A549 (cell line): Measurements from ENCODE around the gene SLC19A1. TPM values are rescaled to one million over a fixed set of nuclear protein-coding genes. Genes with fewer than 3 reads are reported as not detected.

Experiments
- ATAC-seq, 2 experiments: fragments of 200-7000 bp in 1 of 2; fragments of >200 bp in 1 of 2; cut with Nextera tagmentation in 1 of 2; cut with Tn5 transposase in 1 of 2; 3 replicates each; pipeline versions ENCODE4 v1.8.0 to v1.9.1; 2018 to 2020; ENCODE audit warnings: mild to moderate bottlenecking in 1 of 2, moderate library complexity in 1 of 2
- CTCF ChIA-PET: fragments of 300-600 bp; sonication (Branson Sonifier 250); formaldehyde crosslinking; extraction: SDS; loops from one replicate; lab custom pipeline; 2021; ENCODE audit warnings: antibody characterized with exemption, inconsistent platforms; lab: Yijun Ruan, JAX
- POLR2A ChIA-PET: fragments of 350-600 bp; formaldehyde crosslinking; extraction: SDS; loops from one replicate; lab custom pipeline; 2021; ENCODE audit warnings: antibody characterized with exemption, inconsistent platforms; lab: Yijun Ruan, JAX
- DNase-seq, 2 experiments: peaks; one replicate each; pipeline versions ENCODE4 v3.0.0 to v3.0.0-alpha.2; 2011 to 2016; ENCODE audit warnings: low read depth in 1 of 2, low spot score in 1 of 2
- FAIRE-seq: peaks from 2 replicates; lab custom pipeline; 2011; peaks lifted over from hg19 to GRCh38; lab: Jason Lieb, UNC
- H3K27ac ChIP-seq, 2 experiments: fragments of >200 bp; sonication (Bioruptor Twin); formaldehyde crosslinking; 3 replicates each; pipeline ENCODE4 v1.5.1; 2016 to 2017
- H3K4me1 ChIP-seq: fragments of >200 bp; sonication (Bioruptor Twin); formaldehyde crosslinking; 3 replicates; pipeline ENCODE4 v1.6.1; 2016
- H3K4me2 ChIP-seq: fragments of >200 bp; sonication (Bioruptor Twin); formaldehyde crosslinking; 3 replicates; pipeline ENCODE4 v1.6.1; 2016
- H3K4me3 ChIP-seq: fragments of >200 bp; sonication (Bioruptor Twin); formaldehyde crosslinking; 3 replicates; pipeline ENCODE4 v1.5.1; 2016
- H3K9me3 ChIP-seq: fragments of >200 bp; sonication (Bioruptor Twin); formaldehyde crosslinking; 3 replicates; pipeline ENCODE4 v1.6.1; 2016
- BHLHE40 ChIP-seq: IDR thresholded peaks from 2 replicates; pipeline ENCODE4 v1.6.1; 2012; ENCODE audit warnings: low read depth, low read length, inconsistent platforms
- CEBPB ChIP-seq, 2 experiments: fragments of >200 bp in 1 of 2; sonication (Bioruptor Twin) in 1 of 2; formaldehyde crosslinking in 1 of 2; IDR thresholded peaks; 2 replicates each; pipeline ENCODE4 v1.6.1; 2012 to 2016
- CHD2 ChIP-seq: fragments of 150-350 bp; IDR thresholded peaks from 2 replicates; pipeline ENCODE4 v1.6.1; 2014; ENCODE audit warnings: low read length; ENCODE audit not compliant: partially characterized antibody
- CHD4 ChIP-seq: fragments of 200-600 bp; sonication (generic); IDR thresholded peaks from 2 replicates; pipeline ENCODE4 v1.6.1; 2016; ENCODE audit warnings: antibody characterized with exemption, mild to moderate bottlenecking, borderline replicate concordance
- EHMT2 ChIP-seq: fragments of 200-600 bp; sonication (generic); IDR thresholded peaks from 2 replicates; pipeline ENCODE4 v1.6.1; 2016; ENCODE audit warnings: antibody characterized with exemption, low read depth, mild to moderate bottlenecking, moderate library complexity
- EP300 ChIP-seq, 2 experiments: fragments of >200 bp; sonication (Bioruptor Twin); formaldehyde crosslinking; IDR thresholded peaks; 2 replicates in 1 of 2; 3 replicates in 1 of 2; pipeline ENCODE4 v1.6.1; 2016 to 2017
- FOSB ChIP-seq: fragments of 250-450 bp; sonication (Bioruptor Pico); IDR thresholded peaks from 2 replicates; pipeline ENCODE4 v1.5.0; 2020; ENCODE audit warnings: mild to moderate bottlenecking, moderate library complexity
- FOXS1 ChIP-seq: fragments of 250-450 bp; sonication (Bioruptor Pico); IDR thresholded peaks from 2 replicates; pipeline ENCODE4 v1.5.0; 2020; ENCODE audit warnings: mild to moderate bottlenecking, moderate library complexity
- HOXA7 ChIP-seq: fragments of 250-450 bp; sonication (Bioruptor Pico); IDR thresholded peaks from 2 replicates; pipeline ENCODE4 v1.5.0; 2020; ENCODE audit warnings: mild to moderate bottlenecking, moderate library complexity
- HOXB5 ChIP-seq: fragments of 250-450 bp; sonication (Bioruptor Pico); IDR thresholded peaks from 2 replicates; pipeline ENCODE4 v1.5.0; 2020; ENCODE audit warnings: mild to moderate bottlenecking, moderate library complexity
- JUN ChIP-seq, 2 experiments: fragments of >200 bp; sonication (Bioruptor Twin); formaldehyde crosslinking; IDR thresholded peaks; 2 replicates in 1 of 2; 3 replicates in 1 of 2; pipeline ENCODE4 v1.6.1; 2016 to 2017
- KDM1A ChIP-seq: fragments of 200-600 bp; sonication (generic); IDR thresholded peaks from 2 replicates; pipeline ENCODE4 v1.6.1; 2016; ENCODE audit warnings: low read depth, mild to moderate bottlenecking
- MYC ChIP-seq: IDR thresholded peaks from 2 replicates; pipeline ENCODE4 v1.6.1; 2012; ENCODE audit warnings: mild to moderate bottlenecking, inconsistent platforms, low read length, improper control_type of control experiment, borderline replicate concordance
- NPAS2 ChIP-seq: fragments of 250-450 bp; sonication (Bioruptor Pico); IDR thresholded peaks from 2 replicates; pipeline ENCODE4 v1.8.0; 2022; ENCODE audit warnings: mild to moderate bottlenecking, moderate library complexity, borderline replicate concordance
- NR3C1 ChIP-seq: fragments of >200 bp; sonication (Bioruptor Twin); formaldehyde crosslinking; IDR thresholded peaks from 3 replicates; pipeline ENCODE4 v1.6.1; 2017
- RARB ChIP-seq: fragments of 250-450 bp; sonication (Bioruptor Pico); IDR thresholded peaks from 2 replicates; pipeline ENCODE4 v1.8.0; 2021; ENCODE audit warnings: mild to moderate bottlenecking, moderate library complexity
- RNF2 ChIP-seq: fragments of 200-600 bp; sonication (generic); IDR thresholded peaks from 2 replicates; pipeline ENCODE4 v1.6.1; 2016; ENCODE audit warnings: low read depth, mild to moderate bottlenecking, antibody characterized with exemption, moderate library complexity, borderline replicate concordance
- SMC3 ChIP-seq: fragments of >200 bp; sonication (Bioruptor Twin); formaldehyde crosslinking; IDR thresholded peaks from 3 replicates; pipeline ENCODE4 v1.6.1; 2018; ENCODE audit warnings: inconsistent platforms
- ZFP36 ChIP-seq: fragments of 450-650 bp; IDR thresholded peaks from 2 replicates; pipeline ENCODE4 v1.6.1; 2014; ENCODE audit warnings: borderline replicate concordance; ENCODE audit not compliant: partially characterized antibody
- WGBS: methylation state at CpG from one replicate; pipeline ENCODE4 v1.1.6; 2017; ENCODE audit errors: missing lambda C conversion rate; 5-methylcytosine and 5-hydroxymethylcytosine counted together
- polyA plus RNA-seq, 4 experiments: library from polyadenylated mRNA; depleted of rRNA in 3 of 4; stranded (reverse); fragments of >200 nt; fragmentation: RNase III in 1 of 4; extraction: RNeasy Plus Mini Kit Qiagen cat#74134 plus additional on column Dnase treatment in 1 of 4; gene quantifications; 2 replicates in 3 of 4; 3 replicates in 1 of 4; pipeline ENCODE4 v1.2.3, GENCODE V29; 2011 to 2017
- TF ChIP-seq, protein P1 (sequence below): fragments of >200 bp; sonication (Bioruptor Twin); formaldehyde crosslinking; IDR thresholded peaks from 2 replicates; pipeline ENCODE4 v1.6.1; 2016
- TF ChIP-seq, protein P2 (sequence below): fragments of 250-450 bp; sonication (Bioruptor Pico); IDR thresholded peaks from 2 replicates; pipeline ENCODE4 v1.5.0; 2021; ENCODE audit warnings: mild to moderate bottlenecking, moderate library complexity, borderline replicate concordance
- TF ChIP-seq, protein P3 (sequence below): fragments of 150-350 bp; IDR thresholded peaks from 2 replicates; pipeline ENCODE4 v1.6.1; 2014; ENCODE audit warnings: low read depth, mild to moderate bottlenecking, low read length
- TF ChIP-seq, protein P4 (sequence below): IDR thresholded peaks from 2 replicates; pipeline ENCODE4 v1.6.1; 2012; ENCODE audit warnings: low read depth, borderline replicate concordance
- TF ChIP-seq, protein P5 (sequence below): fragments of 450-650 bp; IDR thresholded peaks from 2 replicates; pipeline ENCODE4 v1.6.1; 2014; ENCODE audit warnings: antibody characterized with exemption

SLC19A1 gene
- polyA plus RNA-seq, 2 of the 4 experiments (the other 2 are of a cell fraction) = 9.8 to 14.0 TPM

DNA sequence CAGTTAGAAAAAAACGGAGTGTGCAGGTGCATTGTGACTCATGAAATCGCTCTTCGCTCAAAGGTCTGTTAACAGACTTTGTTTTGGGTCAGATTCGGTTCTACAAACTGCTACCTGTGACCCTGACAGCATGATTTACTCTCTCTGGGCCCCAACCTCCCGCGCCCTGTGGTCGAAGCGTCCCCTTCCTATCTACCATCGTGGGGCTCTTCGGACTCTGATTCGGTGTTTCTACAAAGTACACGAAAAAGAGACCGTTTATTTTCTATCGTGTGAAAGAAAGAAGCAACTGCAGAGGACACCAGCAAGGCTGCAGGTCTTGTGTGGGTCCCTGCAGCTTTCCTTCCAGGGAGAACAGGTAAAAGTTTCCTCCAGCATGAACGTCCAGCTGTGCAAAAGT lies 29.4 kb upstream of the SLC19A1 start:
- H3K4me3 ChIP-seq = no peak overlapping the region
- no peaks in the 10 kb centered on the region for H3K4me1 ChIP-seq
- CTCF ChIA-PET = interaction anchor here (1.0 to 1.6 kb wide), 3 partner anchors 14 to 250 kb away, joined by 3 to 5 read pairs (median 4); no protein-coding TSS in a partner anchor

DNA sequence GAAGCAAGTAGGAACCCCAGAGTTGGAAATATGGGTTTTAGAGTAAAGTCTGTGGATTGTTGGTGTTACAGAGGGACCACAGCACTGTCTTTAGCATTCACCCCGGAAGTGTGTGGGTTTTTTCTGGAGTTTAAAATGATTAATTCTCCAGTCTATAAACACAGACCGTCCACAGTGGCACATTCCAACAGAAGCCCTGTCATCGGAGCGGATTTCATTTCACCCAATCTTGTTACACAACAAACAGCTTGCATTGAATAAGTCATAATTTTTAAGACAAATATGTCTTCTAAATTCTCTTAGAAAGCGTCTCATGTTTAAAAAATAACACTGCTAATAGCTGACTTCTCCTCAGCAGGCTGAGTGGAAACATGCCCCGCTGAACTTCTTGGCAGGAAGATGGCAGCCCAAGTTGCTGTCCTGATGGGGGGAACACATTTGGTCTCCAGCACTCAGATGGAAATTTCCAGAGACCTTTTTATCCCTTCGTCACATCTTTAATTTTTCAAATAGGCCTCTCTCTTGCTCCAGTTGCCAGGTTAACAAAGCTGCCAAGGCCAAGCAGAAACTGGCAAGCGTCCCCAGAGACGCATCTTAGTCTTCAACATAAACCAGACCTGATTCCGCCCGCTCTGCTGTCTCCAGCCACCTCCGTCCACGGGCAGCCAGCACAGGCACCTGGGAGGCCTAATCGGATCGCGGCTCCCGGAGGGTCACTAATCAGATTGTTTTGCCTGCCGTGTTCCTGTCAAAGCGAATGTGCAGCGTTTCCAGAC lies 28.8 kb upstream of the SLC19A1 start:
- DNase-seq = no peak
- Histone ChIP-seq H3K4me1 (no peaks in the 10 kb centered on the region), H3K9me3 (no peaks in the 10 kb centered on the region), H3K4me2 (no peak overlapping the region), H3K27ac (no peak overlapping the region), H3K4me3 (no peak overlapping the region)
- no peak for TF ChIP-seq NPAS2 (CRISPR knock-in tag)
- no peak for TF ChIP-seq KDM1A
- TF ChIP-seq, protein P1, sequence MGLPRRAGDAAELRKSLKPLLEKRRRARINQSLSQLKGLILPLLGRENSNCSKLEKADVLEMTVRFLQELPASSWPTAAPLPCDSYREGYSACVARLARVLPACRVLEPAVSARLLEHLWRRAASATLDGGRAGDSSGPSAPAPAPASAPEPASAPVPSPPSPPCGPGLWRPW = no peak
- TF ChIP-seq RARB (CRISPR knock-in tag) = no peak
- TF ChIP-seq, protein P2, sequence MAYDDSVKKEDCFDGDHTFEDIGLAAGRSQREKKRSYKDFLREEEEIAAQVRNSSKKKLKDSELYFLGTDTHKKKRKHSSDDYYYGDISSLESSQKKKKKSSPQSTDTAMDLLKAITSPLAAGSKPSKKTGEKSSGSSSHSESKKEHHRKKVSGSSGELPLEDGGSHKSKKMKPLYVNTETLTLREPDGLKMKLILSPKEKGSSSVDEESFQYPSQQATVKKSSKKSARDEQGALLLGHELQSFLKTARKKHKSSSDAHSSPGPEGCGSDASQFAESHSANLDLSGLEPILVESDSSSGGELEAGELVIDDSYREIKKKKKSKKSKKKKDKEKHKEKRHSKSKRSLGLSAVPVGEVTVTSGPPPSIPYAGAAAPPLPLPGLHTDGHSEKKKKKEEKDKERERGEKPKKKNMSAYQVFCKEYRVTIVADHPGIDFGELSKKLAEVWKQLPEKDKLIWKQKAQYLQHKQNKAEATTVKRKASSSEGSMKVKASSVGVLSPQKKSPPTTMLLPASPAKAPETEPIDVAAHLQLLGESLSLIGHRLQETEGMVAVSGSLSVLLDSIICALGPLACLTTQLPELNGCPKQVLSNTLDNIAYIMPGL = no peak
- TF ChIP-seq RNF2 = no peak
- TF ChIP-seq EP300 (IDR thresholded peaks at IDR 0.05) = no peak
- TF ChIP-seq CEBPB (IDR thresholded peaks at IDR 0.05) = no peak
- no peak for TF ChIP-seq NR3C1
- no peak for TF ChIP-seq HOXA7 (CRISPR knock-in tag)
- TF ChIP-seq BHLHE40 = no peak
- TF ChIP-seq ZFP36 = no peak
- no peak for TF ChIP-seq FOSB (CRISPR knock-in tag)
- TF ChIP-seq, protein P3, sequence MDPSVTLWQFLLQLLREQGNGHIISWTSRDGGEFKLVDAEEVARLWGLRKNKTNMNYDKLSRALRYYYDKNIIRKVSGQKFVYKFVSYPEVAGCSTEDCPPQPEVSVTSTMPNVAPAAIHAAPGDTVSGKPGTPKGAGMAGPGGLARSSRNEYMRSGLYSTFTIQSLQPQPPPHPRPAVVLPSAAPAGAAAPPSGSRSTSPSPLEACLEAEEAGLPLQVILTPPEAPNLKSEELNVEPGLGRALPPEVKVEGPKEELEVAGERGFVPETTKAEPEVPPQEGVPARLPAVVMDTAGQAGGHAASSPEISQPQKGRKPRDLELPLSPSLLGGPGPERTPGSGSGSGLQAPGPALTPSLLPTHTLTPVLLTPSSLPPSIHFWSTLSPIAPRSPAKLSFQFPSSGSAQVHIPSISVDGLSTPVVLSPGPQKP = no peak
- no peak for TF ChIP-seq CHD4
- ChIA-PET CTCF (interaction anchor here (1.4 kb wide), 1 partner anchor 251 kb away, joined by 3 read pairs; no protein-coding TSS in a partner anchor), POLR2A (interaction anchor here (0.9 kb wide), 1 partner anchor 15 kb away, joined by 3 read pairs; no protein-coding TSS in a partner anchor)
- WGBS = 72% methylated on average over 20 of the region's 20 CpGs
- ATAC-seq = no peak
- FAIRE-seq = no peak

More for the DNA sequence above, 29.4 kb upstream of the SLC19A1 start:
- Histone ChIP-seq H3K4me2 (no peak overlapping the region), H3K27ac (no peak overlapping the region), H3K9me3 (no peaks in the 10 kb centered on the region)
- ATAC-seq (no peak), FAIRE-seq (no peak), DNase-seq (no peak)
- POLR2A ChIA-PET = interaction anchor here (0.9 kb wide), 1 partner anchor 15 kb away, joined by 3 read pairs; no protein-coding TSS in a partner anchor
- TF ChIP-seq, protein P4, sequence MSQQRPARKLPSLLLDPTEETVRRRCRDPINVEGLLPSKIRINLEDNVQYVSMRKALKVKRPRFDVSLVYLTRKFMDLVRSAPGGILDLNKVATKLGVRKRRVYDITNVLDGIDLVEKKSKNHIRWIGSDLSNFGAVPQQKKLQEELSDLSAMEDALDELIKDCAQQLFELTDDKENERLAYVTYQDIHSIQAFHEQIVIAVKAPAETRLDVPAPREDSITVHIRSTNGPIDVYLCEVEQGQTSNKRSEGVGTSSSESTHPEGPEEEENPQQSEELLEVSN = no peak
- TF ChIP-seq CHD2 (no peak), FOXS1 (CRISPR knock-in tag) (no peak), EP300 (IDR thresholded peaks at IDR 0.05) (no peak), RNF2 (no peak), EHMT2 (no peak), SMC3 (no peak), HOXB5 (CRISPR knock-in tag) (no peak), JUN (IDR thresholded peaks at IDR 0.05) (no peak), BHLHE40 (no peak), MYC (no peak)
- TF ChIP-seq, protein P5, sequence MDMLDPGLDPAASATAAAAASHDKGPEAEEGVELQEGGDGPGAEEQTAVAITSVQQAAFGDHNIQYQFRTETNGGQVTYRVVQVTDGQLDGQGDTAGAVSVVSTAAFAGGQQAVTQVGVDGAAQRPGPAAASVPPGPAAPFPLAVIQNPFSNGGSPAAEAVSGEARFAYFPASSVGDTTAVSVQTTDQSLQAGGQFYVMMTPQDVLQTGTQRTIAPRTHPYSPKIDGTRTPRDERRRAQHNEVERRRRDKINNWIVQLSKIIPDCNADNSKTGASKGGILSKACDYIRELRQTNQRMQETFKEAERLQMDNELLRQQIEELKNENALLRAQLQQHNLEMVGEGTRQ = no peak
- 55% methylated on average over 15 of the region's 15 CpGs for WGBS
